T-helper 2 cell treated with Interferon-gamma antibody and Interleukin-4, amounts not matched to agents 100 ng/mL and 5 ng/mL, for 36 hours (primary cell): ENCODE results near the gene NTN1. TPM values are rescaled to one million over a fixed set of nuclear protein-coding genes. Genes with fewer than 3 reads are reported as not detected.

ENCODE experiments used
- intact Hi-C: fragments of 100-400 bp; cut with micrococcal nuclease; formaldehyde crosslinking; loops from one replicate; pipeline ENCODE4 v1.15.1; 2023
- total RNA-seq: library from RNA; stranded (reverse); gene quantifications from 2 replicates; pipeline ENCODE4 v1.2.3, GENCODE V29; 2022

NTN1 gene
- total RNA-seq, 1 donor from 2014 or later, result 0.09 TPM

DNA sequence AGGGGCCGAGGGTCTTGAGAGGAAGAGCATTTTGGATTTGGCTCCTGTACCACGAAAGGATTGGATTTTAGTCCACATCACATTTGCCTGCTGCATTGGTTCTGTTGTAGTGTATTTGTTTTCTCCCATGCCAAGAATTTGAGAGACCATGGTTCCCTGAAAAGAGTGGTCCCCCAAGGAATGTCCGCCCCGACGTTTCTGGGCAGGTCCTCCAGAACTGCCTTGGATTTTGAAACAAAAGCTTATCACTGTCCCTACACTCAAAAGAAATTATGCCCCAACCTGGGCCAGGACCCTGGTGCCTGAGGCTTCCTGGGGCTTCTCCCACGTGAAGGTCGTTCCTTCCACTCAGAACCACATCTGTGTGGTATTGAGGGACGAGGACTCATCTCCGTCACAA is 10.8 kb downstream of the NTN1 start:
- intact Hi-C loops, result no loop called here

DNA sequence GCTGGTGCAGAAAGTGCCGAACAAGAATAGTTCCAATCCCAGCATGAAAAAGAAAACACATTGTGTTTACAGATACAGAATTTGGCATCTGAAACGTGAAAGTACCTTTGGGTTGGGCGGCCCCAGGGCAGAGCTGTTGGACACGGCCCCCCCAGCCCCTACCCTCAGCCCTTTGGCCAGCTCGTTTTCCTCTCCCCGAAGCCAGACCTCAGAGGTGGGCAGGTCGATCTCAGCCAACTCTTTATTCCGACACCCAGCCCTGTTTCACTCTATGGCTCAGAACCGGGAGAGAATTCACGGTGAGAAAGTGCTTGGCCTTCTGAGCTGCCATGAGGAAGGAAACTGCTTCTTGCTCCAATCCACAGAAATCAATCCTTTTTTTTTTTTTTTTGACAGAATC is 11.3 kb downstream of the NTN1 start:
- intact Hi-C loops, result no loop called here

DNA sequence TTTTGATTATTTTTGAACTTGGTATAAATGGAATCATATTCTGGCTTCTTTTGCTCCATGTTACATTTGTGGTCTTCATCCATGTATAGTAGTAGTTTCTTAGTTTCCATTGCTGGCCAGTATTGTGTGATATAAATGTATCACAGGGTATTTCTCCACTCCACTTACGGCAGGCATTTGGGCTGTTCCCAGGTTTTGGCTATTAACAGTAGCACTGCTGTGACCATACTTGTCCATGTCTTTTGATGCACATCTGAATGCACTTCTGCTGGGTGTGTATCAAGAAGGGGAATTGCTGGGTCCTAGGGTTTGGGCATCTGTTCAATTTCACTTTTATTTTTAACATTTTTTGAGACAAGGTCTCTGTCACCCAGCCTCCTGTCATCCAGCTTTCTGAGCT is 13.9 kb downstream of the NTN1 start:
- intact Hi-C loops, result no loop called here

DNA sequence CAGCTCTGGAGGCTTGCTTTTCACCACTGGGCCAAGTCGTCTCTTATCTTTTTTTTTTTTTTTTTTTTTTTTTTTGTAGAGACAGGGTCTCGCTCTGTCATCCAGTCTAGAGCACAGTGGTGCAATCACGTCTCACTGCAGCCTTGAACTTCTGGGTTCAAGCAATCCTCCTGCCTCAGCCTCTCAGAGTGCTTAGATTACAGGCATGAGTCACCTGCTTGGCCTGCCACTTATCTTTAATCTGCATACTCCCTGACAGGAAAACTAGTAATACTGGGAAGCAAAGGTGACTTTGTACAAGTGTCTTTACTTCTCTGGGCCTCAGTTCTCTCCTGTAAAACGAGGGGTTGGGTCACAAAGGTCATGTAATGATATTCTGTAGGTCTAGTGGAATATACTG is 15.0 kb downstream of the NTN1 start:
- intact Hi-C loops, result no loop called here

DNA sequence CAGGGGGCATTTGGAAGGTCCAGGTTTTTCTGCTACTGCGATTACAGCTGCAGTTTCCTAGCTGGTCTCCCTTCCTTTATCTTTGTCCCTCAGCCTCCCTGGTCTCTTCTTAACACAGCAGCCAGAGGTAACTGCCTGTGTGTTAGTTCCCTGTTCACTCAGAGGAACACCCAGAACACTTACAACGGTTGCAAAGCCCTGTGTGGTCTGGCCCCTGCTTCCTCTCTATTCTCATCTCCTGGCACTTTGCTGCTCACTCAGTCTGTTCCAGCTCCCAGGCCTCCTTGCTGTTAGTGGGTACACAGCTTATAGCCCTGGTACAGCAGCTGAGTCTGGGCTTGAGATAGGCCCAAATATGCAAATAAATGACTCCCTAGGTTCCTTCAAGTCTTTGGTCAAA is 16.4 kb downstream of the NTN1 start:
- intact Hi-C loops, result no loop called here

DNA sequence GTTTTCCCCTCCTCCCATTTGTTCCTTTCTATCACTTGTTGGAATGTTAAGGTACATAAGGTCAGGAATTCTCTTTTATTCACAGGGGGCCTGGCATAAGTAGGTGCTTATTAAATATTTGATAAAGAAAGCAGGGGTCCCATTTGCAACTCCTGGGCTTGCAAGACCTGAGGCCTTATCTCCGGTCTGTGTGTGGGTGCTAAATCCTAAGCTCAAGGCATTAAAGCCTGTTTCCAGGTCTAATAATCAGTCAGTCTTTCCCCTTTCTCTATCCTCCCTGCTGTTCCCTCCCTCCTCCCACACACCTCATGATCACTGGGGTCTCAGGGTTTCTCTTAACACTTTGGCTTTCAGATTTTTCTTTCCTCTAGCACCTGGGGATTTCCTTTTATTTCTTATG is 17.1 kb downstream of the NTN1 start:
- intact Hi-C loops, result no loop called here

DNA sequence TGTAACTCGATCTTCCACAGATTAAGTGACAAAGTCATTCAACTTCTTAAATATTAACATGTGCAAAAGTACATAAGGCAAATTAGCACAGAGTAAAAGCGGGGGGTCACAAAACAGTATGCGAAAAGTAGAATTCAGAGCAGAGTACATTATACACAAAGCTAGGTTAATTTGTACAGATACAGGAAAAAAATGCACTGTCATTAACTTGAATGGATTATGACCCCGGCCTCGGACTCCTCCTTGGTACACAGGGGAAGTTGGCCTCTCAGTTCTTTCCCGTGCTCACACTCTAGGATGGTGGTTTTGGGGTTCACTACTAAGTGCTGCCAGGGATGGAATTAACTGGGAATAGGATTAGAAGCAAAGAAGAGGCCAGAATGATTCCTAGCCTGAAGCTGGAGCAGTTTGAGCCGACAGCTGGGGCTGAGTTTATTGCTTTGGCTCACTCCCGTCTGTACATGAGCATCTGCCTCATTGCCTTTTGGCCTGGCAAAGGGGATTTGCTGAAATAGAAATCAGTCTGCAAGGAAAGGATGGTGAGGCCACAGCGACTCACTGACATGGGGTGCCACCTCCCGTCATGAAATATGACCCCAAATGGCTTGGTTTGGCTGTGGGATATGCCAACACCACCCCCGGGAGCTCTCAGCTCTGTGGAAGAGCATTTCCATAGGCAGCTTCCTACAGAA is 23.6 kb downstream of the NTN1 start:
- intact Hi-C loops, result no loop called here

DNA sequence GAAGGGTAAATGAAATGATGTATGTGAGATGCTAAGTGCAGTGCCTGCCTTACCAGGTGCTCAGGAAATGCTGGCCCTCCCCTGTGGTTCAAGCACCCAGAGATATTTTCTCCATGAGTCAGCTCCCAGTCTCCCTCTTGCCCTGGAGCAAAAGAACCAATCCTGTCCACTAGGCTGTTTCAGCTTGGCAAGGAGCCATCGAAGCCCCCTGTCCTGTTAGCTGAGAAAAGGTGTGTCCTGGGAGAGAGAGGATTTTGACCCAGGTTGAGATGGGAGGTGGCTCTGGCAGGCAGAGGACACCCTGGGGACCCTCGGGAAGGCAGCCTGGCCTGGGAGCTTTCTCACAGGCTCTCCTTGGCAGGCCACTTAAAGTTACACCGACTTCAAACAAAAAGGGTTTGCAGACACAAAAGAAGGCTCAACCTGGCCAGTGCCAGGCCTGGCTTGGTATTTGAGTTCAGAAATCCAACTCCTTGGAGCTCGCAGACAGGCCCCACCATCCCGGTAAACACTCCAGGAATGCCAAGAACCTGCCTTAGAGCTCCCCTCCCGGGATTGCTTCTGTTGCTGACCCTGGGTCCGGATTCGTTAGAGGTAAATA is 29.6 kb downstream of the NTN1 start:
- intact Hi-C loops, result no loop called here

DNA sequence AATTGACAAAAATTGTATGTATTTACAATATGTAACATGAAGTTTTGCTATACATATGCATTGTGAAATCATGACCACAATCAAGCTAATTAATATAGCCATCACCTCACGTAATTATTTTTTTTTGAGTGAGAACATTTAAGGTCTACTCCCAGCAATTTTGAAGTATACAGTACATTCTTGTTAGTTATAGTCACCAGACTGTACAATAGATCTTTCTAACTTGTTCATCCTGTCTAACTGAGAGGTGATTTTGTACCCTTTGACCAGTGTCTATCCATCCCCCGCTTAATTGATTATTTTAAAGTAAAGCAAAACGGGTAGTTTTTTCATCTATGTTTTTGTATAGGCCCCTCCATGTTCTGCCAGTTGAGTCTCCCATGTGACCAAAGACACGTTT is 30.3 kb downstream of the NTN1 start:
- intact Hi-C loops, result no loop called here

DNA sequence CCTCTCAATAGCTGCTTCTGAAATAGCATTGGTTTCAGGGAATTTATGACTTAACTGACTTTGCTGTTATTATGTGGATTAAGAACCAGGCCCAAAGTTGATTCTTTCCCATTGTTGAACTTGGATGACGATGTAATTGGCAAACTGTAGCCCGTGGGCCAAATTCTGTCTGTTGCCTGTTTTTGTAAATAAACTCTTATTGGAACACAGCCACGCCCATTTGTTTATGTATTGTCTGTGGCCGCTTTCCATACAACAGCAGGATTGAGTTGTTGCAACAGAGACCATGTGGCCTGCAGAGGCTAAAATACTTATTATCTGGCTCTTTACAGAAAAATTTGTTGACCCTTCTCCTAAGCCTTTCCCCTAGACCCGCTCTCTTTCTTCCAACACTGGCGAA is 31.6 kb downstream of the NTN1 start:
- intact Hi-C loops, result no loop called here

DNA sequence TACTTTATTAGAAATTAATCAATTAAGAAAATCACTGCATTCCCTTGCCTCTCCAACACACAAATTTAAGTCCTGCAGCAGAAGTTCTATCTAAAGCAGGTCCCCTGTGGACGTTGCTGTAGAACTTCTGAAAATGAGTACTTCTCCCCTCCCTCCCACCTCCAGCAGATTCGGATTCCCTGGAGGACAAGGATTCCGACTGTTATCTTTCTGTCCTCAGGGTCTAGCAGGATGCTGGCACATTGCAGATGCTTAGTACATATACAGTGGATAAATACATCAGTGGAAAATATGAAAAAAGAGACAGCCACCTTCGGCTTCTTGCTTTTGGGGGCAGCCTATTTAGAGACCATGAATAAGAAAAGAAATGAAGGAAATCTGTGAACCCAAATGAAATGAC is 32.1 kb downstream of the NTN1 start:
- intact Hi-C loops, result no loop called here

DNA sequence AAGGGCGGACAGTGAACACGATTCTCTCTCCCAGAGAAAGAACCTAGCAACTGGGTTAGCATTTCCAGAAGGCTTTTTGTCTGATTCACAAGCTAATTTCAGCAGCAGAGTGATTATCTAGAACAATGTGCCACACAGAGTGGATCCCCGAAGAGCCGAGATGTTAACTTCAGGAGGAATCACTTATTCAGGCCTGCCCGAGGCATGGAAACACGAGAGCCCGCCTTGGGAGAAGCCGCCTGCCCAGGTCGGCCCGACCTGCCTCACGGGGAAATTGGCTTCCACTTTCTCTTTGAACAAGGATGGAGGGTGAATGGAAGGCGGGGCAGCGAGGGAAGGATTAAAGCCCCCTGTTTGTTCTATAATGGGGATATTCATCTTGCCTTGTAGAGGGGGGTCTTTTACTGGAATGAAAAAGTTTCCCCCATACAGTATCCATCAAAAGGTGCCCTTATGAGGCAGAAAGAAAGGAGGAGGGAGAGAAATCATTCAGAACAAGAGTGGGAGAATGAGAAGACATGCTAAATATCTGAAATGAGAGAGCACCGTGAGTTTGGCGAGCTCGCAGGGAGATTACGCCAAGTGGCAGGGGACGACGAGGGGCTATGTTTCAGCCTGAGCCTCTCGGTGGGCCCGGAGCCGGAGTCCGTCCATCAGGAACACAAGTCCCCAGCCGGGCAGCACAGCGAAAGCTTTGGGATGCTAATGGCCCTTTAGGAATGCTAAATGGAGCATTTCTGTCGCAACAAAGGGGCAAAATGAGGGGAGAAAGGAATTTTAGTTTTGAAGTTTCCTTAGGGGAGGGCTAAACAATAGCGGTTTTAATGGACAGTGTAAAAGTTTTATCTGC is 33.0 kb downstream of the NTN1 start:
- intact Hi-C loops, result no loop called here

DNA sequence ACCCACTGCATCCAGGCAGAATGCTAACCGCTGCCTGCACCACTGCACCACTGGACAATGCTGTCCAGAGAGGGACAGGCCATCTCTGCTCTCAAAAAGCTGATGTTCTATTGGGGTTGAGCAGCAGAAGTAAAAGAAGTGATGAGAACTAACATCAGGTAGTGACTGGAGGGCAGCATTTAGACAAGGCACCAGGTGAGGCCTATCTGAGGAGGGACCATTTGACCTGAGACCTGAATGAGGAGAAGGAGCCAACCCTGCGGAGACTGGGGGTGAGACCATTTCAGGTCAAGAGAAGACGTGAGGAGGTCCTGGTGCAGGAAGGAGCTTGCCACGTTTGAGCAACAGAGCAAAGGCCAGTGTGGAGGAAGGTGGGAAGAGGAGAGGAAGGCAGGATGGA is 34.0 kb downstream of the NTN1 start:
- intact Hi-C loops, result no loop called here

DNA sequence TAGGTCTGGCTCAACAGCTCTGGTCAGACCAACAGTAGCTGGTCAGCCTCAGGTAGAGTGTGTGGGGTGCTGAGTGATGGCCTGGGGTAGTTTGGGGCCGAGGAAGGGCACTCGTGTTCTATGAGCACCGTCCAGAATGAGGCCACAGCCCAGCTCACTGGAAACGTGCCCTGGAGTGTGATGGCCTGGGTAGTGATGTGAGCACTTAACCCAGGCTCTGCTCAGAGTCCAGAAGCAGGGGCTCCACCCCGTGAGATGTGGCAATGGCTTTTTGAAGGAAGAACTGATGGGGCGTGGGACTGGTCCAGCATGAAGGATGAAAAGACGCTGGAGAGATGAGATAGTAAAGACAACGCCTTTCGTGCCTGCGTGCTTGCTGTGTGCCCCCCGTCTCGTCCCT is 35.3 kb downstream of the NTN1 start:
- intact Hi-C loops, result no loop called here

DNA sequence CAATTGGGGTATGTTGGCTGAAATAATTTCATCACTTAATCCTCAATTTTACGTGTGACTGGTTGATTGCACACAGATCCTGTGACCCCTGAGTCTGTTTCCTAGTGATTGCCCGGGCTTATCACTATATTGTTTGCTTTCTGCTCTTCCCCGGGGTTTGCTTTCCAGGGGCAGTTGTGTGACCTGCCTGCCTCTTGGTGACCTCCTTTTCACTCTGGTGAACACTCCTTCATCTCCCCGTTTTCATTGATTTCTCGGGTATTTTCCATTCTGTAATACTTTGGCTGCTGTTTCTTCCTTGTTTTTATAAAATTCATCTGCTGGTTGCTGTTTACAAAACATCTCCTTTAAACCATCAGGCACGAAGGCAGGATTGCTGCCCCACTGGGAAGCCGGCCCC is 36.0 kb downstream of the NTN1 start:
- intact Hi-C loops, result no loop called here

DNA sequence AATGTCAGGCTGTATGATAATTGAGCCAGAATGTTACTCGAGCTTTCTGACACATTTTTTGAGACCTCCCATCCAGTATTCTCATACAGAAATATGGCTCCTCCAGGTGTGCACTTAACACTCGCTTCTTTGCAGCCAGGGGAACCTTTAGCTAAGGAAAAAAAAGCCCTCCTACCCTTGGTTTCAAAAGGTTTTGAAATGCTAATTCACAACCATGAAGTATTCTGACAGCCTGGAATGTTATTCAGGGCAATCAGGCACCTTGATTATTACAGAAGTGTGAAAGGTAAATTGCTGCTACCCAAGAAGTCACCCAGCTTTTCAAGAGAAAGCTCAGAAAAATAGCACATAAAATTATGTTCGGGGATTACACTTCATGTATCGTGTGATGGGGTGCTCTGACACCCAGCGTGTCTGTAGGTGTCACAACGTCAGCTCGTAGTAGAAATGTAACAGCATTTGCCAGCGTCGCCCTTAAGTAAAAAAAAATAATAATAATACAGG is 41.1 kb downstream of the NTN1 start:
- intact Hi-C loops, result no loop called here

DNA sequence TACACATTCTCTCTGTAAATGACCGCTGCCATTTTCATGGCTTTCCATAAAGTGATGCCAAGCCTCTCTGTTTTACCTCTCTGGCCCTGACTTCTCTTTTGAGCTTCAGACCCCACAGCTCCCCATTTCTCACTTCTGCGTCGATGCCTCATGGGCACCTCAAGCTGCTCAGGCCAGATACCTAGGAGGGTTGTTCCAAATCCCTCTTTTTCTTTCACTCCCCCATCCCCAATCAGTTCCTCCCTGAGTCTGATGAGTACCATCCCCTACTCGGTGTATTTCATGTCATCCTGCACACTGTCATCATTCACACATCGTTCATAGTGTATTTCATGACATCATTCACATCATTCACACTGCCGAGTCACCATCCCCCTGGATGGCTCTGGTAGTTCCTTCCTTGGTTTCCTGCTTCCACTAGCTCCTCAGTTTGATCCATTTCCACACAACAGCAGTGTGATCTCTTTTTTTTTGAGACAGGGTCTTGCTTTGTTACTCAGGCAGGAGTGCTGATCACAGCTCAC is 43.1 kb downstream of the NTN1 start:
- intact Hi-C loops, result no loop called here

DNA sequence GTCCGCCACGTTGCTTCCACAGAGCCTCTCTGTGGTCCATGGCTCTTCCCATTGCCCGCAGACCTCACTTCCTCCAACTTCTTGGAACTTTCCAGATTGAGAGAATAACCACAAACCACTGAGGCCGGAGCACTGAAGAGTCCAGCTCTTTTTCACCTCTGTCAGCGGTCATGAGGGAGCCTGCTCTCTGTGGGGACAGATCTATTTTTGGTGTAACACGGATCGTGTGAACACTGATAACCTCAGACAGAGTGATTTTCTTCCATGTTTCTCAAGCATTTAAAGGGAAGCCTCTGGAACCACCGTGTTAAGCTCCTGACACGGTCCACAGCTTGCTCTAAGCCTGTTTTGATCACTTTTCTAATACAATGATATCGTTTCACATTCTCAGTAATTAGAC is 49.7 kb downstream of the NTN1 start:
- intact Hi-C loops, result no loop called here

DNA sequence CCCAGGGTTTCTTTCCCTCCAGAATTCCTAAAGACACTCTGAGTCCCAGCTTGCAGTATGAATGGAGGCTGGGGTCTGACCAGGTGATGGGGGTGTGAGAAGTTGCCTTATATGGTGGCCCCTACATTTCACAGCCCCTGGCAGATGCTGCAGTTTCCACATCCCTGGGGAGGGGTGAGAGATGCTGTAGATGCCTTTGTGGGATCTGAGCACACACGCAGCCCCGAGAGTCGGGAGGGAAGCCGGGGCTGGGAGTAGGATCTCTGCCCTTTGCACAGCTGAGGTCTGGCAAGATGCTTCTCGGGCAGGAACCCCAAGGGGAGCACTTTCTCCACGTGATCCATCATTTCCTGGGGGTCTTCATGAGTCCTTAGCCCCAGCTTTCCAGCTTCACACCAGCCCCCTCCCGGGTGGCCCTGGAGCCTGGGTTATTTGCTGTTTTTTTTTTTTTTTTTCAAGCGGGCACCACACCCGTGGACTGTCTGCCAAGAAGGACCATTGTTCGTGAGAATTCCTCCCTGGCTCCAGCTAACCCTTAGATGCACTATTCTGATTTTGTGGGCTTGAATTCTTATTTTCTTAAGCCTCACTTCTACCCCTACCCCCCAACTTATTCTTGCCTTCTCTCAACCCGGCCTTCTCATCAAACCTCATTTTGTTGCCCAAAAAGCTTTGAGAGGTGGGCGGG is 50.6 kb downstream of the NTN1 start:
- intact Hi-C loops, result no loop called here

DNA sequence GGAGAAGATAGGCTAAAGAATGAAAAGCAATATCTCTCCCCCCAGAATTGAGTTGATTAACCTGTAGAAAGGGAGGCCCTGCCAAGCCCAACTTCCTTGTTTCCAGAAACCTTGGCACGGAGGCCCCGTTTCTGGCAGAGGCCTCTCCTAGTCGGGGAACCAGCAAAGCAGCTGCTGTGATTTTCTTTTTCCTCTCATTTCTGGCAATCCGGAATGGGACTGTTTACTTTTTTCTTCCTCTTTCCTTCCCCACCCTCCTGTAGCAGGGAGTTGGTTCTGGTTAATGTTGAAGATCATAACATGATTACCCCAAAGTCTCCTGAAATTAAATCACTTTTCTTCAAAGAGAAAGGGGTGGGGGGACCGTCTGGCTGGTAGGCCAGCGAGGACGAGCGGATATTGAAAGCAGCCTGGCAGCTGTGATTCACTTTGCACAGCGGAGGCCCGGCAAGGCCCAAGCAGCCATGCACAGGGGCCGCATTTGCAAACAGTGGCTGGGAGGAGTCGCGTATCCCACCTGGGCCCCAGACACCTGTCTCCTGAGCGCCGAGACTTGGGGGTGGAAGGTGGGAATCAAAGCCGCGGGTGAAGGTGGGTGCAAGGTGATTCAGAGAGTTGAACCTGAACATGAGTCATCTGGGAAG is 51.5 kb downstream of the NTN1 start:
- intact Hi-C loops, result no loop called here

DNA sequence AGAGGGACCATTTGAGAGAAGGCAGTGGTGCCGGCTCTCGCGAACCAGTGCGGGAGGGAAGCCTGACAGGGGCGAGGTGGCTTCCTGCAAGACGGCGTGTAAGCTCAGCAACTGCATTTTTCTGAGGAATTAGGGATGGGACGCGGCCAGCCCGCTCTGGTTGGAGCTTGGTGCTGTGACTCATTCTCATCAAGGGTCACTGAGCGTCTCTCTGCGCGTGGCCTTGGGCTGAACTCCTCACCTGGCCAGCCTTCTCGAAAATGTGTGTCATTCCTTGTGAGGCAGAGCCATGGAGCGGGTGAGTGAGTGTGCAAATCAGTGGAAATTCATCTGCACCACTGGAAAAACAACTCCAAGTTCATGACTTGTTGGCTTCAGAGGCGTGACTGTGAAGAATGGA is 52.8 kb downstream of the NTN1 start:
- intact Hi-C loops, result no loop called here
